ENCODE data around the gene GSAP. TPM values are rescaled to one million over a fixed set of nuclear protein-coding genes. Genes with fewer than 3 reads are reported as not detected.

GSAP gene
- polyA plus RNA-seq, 1 of the 3 experiments (the other 2 are of a cell fraction): 5.9 TPM

- POLR2A ChIA-PET: no interaction called here
- Histone ChIP-seq H3K27me3 (ENCODE audit: insufficient read depth) (no peaks in the 10 kb centered on the region), H3K9me3 (no peaks in the 10 kb centered on the region), H4K20me1 (ENCODE audit: insufficient read depth) (no peaks in the 10 kb centered on the region), H3K79me2 (ENCODE audit: insufficient read depth) (no peaks in the 10 kb centered on the region), H3K36me3 (replicated peaks in 1 of 2; ENCODE audit: control insufficient read depth in 1 of 2, insufficient read depth in 2 of 2, low read length in 1 of 2) (no peaks in the 10 kb centered on the region), H3K27ac (ENCODE audit: low read depth in 2 of 2, low read length in 1 of 2) (no peak overlapping the region), H3K4me1 (ENCODE audit: control insufficient read depth in 1 of 2, insufficient read depth in 2 of 2, low read depth in 1 of 2, low read length in 1 of 2) (peaks cover 0 to 12% of the 10 kb centered on the region in 2 experiments; a peak in 2 of 4 replicates), H3F3A (replicated peaks; ENCODE audit: insufficient read depth) (no peaks in the 10 kb centered on the region), H2AFZ (ENCODE audit: low read depth) (no peak overlapping the region), H3K4me2 (no peak overlapping the region), H3K9me2 (no peaks in the 10 kb centered on the region), H3K4me3 (ENCODE audit: low read depth in 2 of 2, low read length in 1 of 2) (no peak overlapping the region), H3K9ac (no peak overlapping the region)
- CTCF ChIA-PET: interaction anchor here (0.8 to 3.3 kb wide), 5 partner anchors 8 to 171 kb away, joined by 3 to 18 read pairs (median 7); no protein-coding TSS in a partner anchor
- 94% methylated on average over 4 of the region's 4 CpGs for WGBS (ENCODE audit: low lambda C conversion rate)
- no peak for TF ChIP-seq FOXM1 (IDR thresholded peaks at IDR 0.05; ENCODE audit: low read depth)
- TF ChIP-seq POLR2AphosphoS5 (IDR thresholded peaks at IDR 0.05; ENCODE audit: low read depth, low read length): no peak
- TF ChIP-seq CTCF (IDR thresholded peaks at IDR 0.05): no peak
- TF ChIP-seq, protein P1, sequence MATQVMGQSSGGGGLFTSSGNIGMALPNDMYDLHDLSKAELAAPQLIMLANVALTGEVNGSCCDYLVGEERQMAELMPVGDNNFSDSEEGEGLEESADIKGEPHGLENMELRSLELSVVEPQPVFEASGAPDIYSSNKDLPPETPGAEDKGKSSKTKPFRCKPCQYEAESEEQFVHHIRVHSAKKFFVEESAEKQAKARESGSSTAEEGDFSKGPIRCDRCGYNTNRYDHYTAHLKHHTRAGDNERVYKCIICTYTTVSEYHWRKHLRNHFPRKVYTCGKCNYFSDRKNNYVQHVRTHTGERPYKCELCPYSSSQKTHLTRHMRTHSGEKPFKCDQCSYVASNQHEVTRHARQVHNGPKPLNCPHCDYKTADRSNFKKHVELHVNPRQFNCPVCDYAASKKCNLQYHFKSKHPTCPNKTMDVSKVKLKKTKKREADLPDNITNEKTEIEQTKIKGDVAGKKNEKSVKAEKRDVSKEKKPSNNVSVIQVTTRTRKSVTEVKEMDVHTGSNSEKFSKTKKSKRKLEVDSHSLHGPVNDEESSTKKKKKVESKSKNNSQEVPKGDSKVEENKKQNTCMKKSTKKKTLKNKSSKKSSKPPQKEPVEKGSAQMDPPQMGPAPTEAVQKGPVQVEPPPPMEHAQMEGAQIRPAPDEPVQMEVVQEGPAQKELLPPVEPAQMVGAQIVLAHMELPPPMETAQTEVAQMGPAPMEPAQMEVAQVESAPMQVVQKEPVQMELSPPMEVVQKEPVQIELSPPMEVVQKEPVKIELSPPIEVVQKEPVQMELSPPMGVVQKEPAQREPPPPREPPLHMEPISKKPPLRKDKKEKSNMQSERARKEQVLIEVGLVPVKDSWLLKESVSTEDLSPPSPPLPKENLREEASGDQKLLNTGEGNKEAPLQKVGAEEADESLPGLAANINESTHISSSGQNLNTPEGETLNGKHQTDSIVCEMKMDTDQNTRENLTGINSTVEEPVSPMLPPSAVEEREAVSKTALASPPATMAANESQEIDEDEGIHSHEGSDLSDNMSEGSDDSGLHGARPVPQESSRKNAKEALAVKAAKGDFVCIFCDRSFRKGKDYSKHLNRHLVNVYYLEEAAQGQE (IDR thresholded peaks at IDR 0.05; ENCODE audit: low read depth, low read length): no peak
- no peak for TF ChIP-seq JUND (IDR thresholded peaks at IDR 0.05)
- no peak for TF ChIP-seq FOXJ3 (CRISPR knock-in tag; IDR thresholded peaks at IDR 0.05)
- TF ChIP-seq, protein P2, sequence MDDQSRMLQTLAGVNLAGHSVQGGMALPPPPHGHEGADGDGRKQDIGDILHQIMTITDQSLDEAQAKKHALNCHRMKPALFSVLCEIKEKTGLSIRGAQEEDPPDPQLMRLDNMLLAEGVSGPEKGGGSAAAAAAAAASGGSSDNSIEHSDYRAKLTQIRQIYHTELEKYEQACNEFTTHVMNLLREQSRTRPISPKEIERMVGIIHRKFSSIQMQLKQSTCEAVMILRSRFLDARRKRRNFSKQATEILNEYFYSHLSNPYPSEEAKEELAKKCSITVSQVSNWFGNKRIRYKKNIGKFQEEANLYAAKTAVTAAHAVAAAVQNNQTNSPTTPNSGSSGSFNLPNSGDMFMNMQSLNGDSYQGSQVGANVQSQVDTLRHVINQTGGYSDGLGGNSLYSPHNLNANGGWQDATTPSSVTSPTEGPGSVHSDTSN (IDR thresholded peaks at IDR 0.05): no peak
- TF ChIP-seq GABPA (IDR thresholded peaks at IDR 0.05; ENCODE audit: low read depth): no peak
- no peak for TF ChIP-seq CHD2 (IDR thresholded peaks at IDR 0.05; ENCODE audit: low read length, partially characterized antibody)
- no peak for DNase-seq
Observed at GRCh38 chr7:77417801-77418200, 1.7 kb upstream of the GSAP start.
